ENCODE measurements around the gene INPP5F. TPM values are rescaled to one million over a fixed set of nuclear protein-coding genes. Genes with fewer than 3 reads are reported as not detected.
"Not testable (repeated sequence)": the region's sequence is repeated elsewhere in the genome, so short reads cannot be mapped to it uniquely, and the experiment has no call there.

INPP5F gene
- total RNA-seq, 2 donors from 2014 or later = 3.6 to 7.8 TPM

DNA sequence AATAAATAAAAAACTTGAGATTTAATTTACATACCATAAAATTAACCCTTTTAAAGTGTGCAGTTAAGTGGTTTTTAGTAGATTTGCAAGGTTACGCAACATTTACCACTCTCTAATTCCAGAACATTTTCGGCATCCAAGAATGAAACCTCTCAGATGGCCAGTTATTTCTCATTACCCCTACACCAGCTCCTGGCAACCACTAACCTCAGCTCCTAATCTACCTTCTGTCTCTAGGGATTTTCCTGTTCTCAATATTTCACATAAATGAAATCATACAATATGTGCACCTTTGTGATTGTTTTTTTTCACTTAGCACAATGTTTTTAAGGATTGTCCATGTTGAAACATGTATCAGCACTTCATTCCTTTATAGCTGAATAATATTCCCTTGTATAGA, 45.1 kb downstream of the INPP5F start:
- no peaks in the 10 kb centered on the region for H3K4me1 ChIP-seq
- intact Hi-C loops (cut with DNase I) = no loop called here
- no peaks in the 10 kb centered on the region for H3K27me3 ChIP-seq
- TF ChIP-seq, protein P1, sequence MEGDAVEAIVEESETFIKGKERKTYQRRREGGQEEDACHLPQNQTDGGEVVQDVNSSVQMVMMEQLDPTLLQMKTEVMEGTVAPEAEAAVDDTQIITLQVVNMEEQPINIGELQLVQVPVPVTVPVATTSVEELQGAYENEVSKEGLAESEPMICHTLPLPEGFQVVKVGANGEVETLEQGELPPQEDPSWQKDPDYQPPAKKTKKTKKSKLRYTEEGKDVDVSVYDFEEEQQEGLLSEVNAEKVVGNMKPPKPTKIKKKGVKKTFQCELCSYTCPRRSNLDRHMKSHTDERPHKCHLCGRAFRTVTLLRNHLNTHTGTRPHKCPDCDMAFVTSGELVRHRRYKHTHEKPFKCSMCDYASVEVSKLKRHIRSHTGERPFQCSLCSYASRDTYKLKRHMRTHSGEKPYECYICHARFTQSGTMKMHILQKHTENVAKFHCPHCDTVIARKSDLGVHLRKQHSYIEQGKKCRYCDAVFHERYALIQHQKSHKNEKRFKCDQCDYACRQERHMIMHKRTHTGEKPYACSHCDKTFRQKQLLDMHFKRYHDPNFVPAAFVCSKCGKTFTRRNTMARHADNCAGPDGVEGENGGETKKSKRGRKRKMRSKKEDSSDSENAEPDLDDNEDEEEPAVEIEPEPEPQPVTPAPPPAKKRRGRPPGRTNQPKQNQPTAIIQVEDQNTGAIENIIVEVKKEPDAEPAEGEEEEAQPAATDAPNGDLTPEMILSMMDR (IDR thresholded peaks at IDR 0.05) = no peak
- no peak for TF ChIP-seq POLR2A (IDR thresholded peaks at IDR 0.05)
- no peak overlapping the region for H3K4me3 ChIP-seq
- ATAC-seq = no peak
- no peak overlapping the region for H3K27ac ChIP-seq
- no peaks in the 10 kb centered on the region for H3K36me3 ChIP-seq (replicated peaks in 1 of 2; ENCODE audit: insufficient read depth in 1 of 2, low read depth in 2 of 2)
- 87 to 95% methylated on average over 2 of the region's 2 CpGs for WGBS, 2 donors
- H3K9me3 ChIP-seq = no peaks in the 10 kb centered on the region
- DNase-seq = no peak

DNA sequence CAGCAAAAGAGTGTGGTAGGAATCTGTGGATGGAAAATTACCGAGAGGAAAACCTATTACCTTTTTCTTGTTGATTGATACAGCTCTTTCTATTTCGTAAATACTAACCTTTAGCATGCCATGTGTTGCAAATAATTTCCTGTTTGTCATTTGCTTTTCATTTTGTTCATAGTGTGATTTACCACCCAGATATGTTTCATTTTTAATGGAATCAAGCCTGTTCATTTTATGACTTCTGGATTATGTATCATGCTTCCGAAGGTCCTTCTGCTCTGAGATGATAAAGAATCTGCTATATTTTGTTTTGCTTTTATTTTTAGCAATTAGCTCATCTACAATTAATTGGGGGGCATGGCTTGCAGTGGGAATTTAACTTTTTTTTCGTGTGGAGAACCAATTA, 46.5 kb downstream of the INPP5F start:
- Histone ChIP-seq H3K4me3 (no peak overlapping the region), H3K9me3 (no peaks in the 10 kb centered on the region), H3K4me1 (no peaks in the 10 kb centered on the region), H3K27ac (no peak overlapping the region), H3K27me3 (no peaks in the 10 kb centered on the region), H3K36me3 (replicated peaks in 1 of 2; ENCODE audit: insufficient read depth in 1 of 2, low read depth in 2 of 2) (no peaks in the 10 kb centered on the region)
- intact Hi-C loops (cut with DNase I) = no loop called here
- DNase-seq (no peak), ATAC-seq (no peak)
- WGBS, 2 donors = 89 to 90% methylated on average over 4 of the region's 4 CpGs
- no peak for TF ChIP-seq POLR2A (IDR thresholded peaks at IDR 0.05)
- TF ChIP-seq, protein P1 (IDR thresholded peaks at IDR 0.05) = no peak

DNA sequence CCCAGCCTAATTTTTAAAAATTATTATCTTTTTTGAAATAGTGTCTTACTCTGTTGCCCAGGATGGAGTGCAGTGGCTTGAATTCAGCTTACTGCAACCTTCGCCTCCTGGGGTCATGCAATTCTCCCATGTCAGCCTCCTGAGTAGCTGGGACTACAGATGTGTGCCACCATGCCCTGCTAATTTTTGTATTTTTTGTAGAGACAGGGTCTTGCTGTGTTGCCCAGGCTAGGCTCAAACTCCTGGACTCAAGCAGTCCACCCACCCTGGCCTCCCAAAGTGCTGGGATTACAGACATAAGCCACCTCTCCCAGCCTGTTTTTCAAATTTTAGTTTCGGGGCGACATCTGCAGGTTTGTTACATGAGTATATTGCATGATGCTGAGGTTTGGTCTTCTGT, 47.2 kb downstream of the INPP5F start:
- ATAC-seq; H3K36me3 ChIP-seq (replicated peaks in 1 of 2; ENCODE audit: insufficient read depth in 1 of 2, low read depth in 2 of 2); H3K27ac ChIP-seq; H3K9me3 ChIP-seq; H3K4me1 ChIP-seq; DNase-seq; intact Hi-C loops (cut with DNase I); H3K4me3 ChIP-seq; H3K27me3 ChIP-seq: not testable (repeated sequence)
- 94 to 96% methylated on average over 3 of the region's 3 CpGs for WGBS, 2 donors

DNA sequence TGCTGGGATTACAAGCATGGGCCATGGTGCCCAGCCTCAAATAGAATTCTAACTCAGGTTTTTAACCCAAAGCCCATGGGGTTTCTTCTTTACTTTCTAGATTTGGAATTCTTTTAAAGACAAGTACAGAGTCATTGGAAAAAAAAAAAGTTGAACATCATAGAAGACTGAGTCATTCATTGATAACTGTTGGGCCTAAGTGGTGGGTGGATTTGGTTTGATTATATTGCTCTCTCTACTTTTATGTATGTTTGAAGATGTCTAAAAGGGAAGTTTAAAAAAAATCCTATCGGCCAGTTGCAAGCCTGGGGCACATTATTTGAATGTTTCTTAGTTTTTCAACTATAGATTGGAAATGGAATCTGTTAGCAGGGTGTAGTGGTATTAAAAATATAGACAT, 49.7 kb downstream of the INPP5F start:
- no peak for DNase-seq
- H3K9me3 ChIP-seq = no peaks in the 10 kb centered on the region
- H3K27ac ChIP-seq = no peak overlapping the region
- no peaks in the 10 kb centered on the region for H3K4me1 ChIP-seq
- no peak overlapping the region for H3K4me3 ChIP-seq
- 86 to 91% methylated on average over 1 of the region's 1 CpG for WGBS, 2 donors
- no peaks in the 10 kb centered on the region for H3K36me3 ChIP-seq (replicated peaks in 1 of 2; ENCODE audit: insufficient read depth in 1 of 2, low read depth in 2 of 2)
- TF ChIP-seq, protein P1 (IDR thresholded peaks at IDR 0.05) = no peak
- no peak for TF ChIP-seq POLR2A (IDR thresholded peaks at IDR 0.05)
- H3K27me3 ChIP-seq = no peaks in the 10 kb centered on the region
- no peak for ATAC-seq
- intact Hi-C loops (cut with DNase I) = no loop called here

DNA sequence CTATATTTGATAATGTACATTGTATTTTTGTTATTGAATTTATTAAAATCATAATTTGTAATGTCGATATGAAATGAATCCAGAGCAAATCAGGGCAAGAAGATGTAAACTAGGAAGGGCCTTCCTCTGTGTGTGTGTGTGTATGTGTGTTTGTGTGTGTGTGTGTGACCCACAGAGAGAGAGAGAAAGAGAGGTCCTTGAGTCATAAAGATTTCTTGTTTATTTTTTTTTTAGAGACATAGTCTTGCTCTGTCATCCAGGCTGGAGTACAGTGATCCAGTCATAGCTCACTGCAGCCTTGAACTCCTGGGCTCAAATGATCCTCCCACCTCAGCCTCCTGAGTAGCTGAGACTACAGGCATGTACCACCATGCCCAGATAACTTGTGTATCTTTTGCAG, 50.7 kb downstream of the INPP5F start:
- Histone ChIP-seq H3K9me3 (no peaks in the 10 kb centered on the region), H3K4me3 (no peak overlapping the region), H3K36me3 (replicated peaks in 1 of 2; ENCODE audit: insufficient read depth in 1 of 2, low read depth in 2 of 2) (no peaks in the 10 kb centered on the region), H3K4me1 (no peaks in the 10 kb centered on the region), H3K27ac (no peak overlapping the region), H3K27me3 (no peaks in the 10 kb centered on the region)
- 89 to 100% methylated on average over 1 of the region's 1 CpG for WGBS, 2 donors
- DNase-seq (no peak), ATAC-seq (no peak)
- TF ChIP-seq POLR2A (IDR thresholded peaks at IDR 0.05) = no peak
- TF ChIP-seq, protein P1 (IDR thresholded peaks at IDR 0.05) = no peak
- intact Hi-C loops (cut with DNase I) = no loop called here
